Stimulated activated CD4-positive, alpha-beta T cell treated with anti-CD3 and anti-CD28 coated beads, TNF-alpha, amount 100 ng/mL, for 24 hours (primary cell): ENCODE results near the gene SLC25A21.

Experiments
- DNase-seq, 3 experiments: peaks; one replicate each; pipeline ENCODE4 v3.0.0-alpha.2; 2020; ENCODE audit warnings: low read depth in 3 of 3

Gene SLC25A21

GRCh38 chr14:37143475-37143874, 28.9 kb downstream of the SLC25A21 start:
- no peak for DNase-seq

- no peak for DNase-seq
These were observed 29.5 kb downstream of the SLC25A21 start for GRCh38 chr14:37142835-37143401.

- no peak for DNase-seq
These were observed 32.2 kb downstream of the SLC25A21 start for GRCh38 chr14:37140176-37140575.

GRCh38 chr14:37139710-37140109, 32.7 kb downstream of the SLC25A21 start:
- no peak for DNase-seq

- DNase-seq = no peak
These were observed 33.5 kb downstream of the SLC25A21 start for GRCh38 chr14:37138898-37139297.

GRCh38 chr14:37133284-37133913, 39.0 kb downstream of the SLC25A21 start:
- no peak for DNase-seq

- no peak for DNase-seq
These were observed 41.2 kb downstream of the SLC25A21 start for GRCh38 chr14:37131205-37131604.

- DNase-seq = no peak
These were observed 43.4 kb downstream of the SLC25A21 start for GRCh38 chr14:37129047-37129446.

- no peak for DNase-seq
These were observed 47.8 kb downstream of the SLC25A21 start for GRCh38 chr14:37124614-37125013.

- DNase-seq = no peak
These were observed 49.3 kb downstream of the SLC25A21 start for GRCh38 chr14:37122919-37123639.

- no peak for DNase-seq
These were observed 50.1 kb downstream of the SLC25A21 start for GRCh38 chr14:37122288-37122687.

- no peak for DNase-seq
These were observed 53.6 kb downstream of the SLC25A21 start for GRCh38 chr14:37118673-37119366.

GRCh38 chr14:37116933-37117849, 55.2 kb downstream of the SLC25A21 start:
- DNase-seq = no peak

GRCh38 chr14:37115406-37115805, 57.0 kb downstream of the SLC25A21 start:
- no peak for DNase-seq

GRCh38 chr14:37114559-37114958, 57.8 kb downstream of the SLC25A21 start:
- no peak for DNase-seq

- no peak for DNase-seq
These were observed 58.4 kb downstream of the SLC25A21 start for GRCh38 chr14:37114002-37114401.

- DNase-seq = no peak
These were observed 74.3 kb downstream of the SLC25A21 start for GRCh38 chr14:37098132-37098531.

- DNase-seq = no peak
These were observed 77.9 kb downstream of the SLC25A21 start for GRCh38 chr14:37094502-37094901.

- no peak for DNase-seq
These were observed 79.0 kb downstream of the SLC25A21 start for GRCh38 chr14:37093364-37093763.

GRCh38 chr14:37091651-37092050, 80.8 kb downstream of the SLC25A21 start:
- no peak for DNase-seq

GRCh38 chr14:37090026-37090425, 82.4 kb downstream of the SLC25A21 start:
- DNase-seq = no peak
